HG02970 (cell line): ENCODE results near the gene PAIP2B.
"Not testable (repeated sequence)": the region's sequence is repeated elsewhere in the genome, so short reads cannot be mapped to it uniquely, and the experiment has no call there.

Experiments used
- ATAC-seq: cut with Tn5 transposase; IDR thresholded peaks from one replicate; pipeline ENCODE4 v1.9.1; 2021; ENCODE audit warnings: mild to moderate bottlenecking, moderate library complexity, moderate number of reproducible peaks; ENCODE audit not compliant: unreplicated experiment, low FRiP score

Gene PAIP2B

GRCh38 chr2:71223767-71224333, 3.1 kb downstream of the PAIP2B start:
- no peak for ATAC-seq

- ATAC-seq, result no peak
Observed at GRCh38 chr2:71220743-71221142, 6.2 kb downstream of the PAIP2B start.

- ATAC-seq, result no peak
Observed at GRCh38 chr2:71216501-71216900, 10.4 kb downstream of the PAIP2B start.

- ATAC-seq, result no peak
Observed at GRCh38 chr2:71215447-71215846, 11.5 kb downstream of the PAIP2B start.

- no peak for ATAC-seq
Observed at GRCh38 chr2:71212336-71212735, 14.6 kb downstream of the PAIP2B start.

GRCh38 chr2:71210292-71210691, 16.6 kb downstream of the PAIP2B start:
- no peak for ATAC-seq

- no peak for ATAC-seq
Observed at GRCh38 chr2:71208756-71209155, 18.1 kb downstream of the PAIP2B start.

- ATAC-seq, result no peak
Observed at GRCh38 chr2:71207601-71208000, 19.3 kb downstream of the PAIP2B start.

GRCh38 chr2:71206271-71206670, 20.6 kb downstream of the PAIP2B start:
- no peak for ATAC-seq

GRCh38 chr2:71191570-71191943, 35.3 kb downstream of the PAIP2B start:
- no peak for ATAC-seq

GRCh38 chr2:71190656-71191569, 36.0 kb downstream of the PAIP2B start:
- ATAC-seq, result no peak

- ATAC-seq, result no peak
Observed at GRCh38 chr2:71187589-71187988, 39.3 kb downstream of the PAIP2B start.

GRCh38 chr2:71186973-71187372, 39.9 kb downstream of the PAIP2B start:
- ATAC-seq, result no peak

GRCh38 chr2:71183306-71184115, 43.4 kb downstream of the PAIP2B start:
- not testable (repeated sequence) for ATAC-seq

GRCh38 chr2:71181316-71181715, 45.6 kb downstream of the PAIP2B start:
- ATAC-seq, result no peak

GRCh38 chr2:71178836-71179235, 48.1 kb downstream of the PAIP2B start:
- not testable (repeated sequence) for ATAC-seq

- ATAC-seq, result no peak
Observed at GRCh38 chr2:71174207-71174606, 52.7 kb downstream of the PAIP2B start.

- no peak for ATAC-seq
Observed at GRCh38 chr2:71173096-71173495, 53.8 kb downstream of the PAIP2B start.

- ATAC-seq, result no peak
Observed at GRCh38 chr2:71166812-71167211, 60.1 kb downstream of the PAIP2B start.

- ATAC-seq, result no peak
Observed at GRCh38 chr2:71157124-71157793, 69.6 kb downstream of the PAIP2B start.

GRCh38 chr2:71156573-71156972, 70.3 kb downstream of the PAIP2B start:
- no peak for ATAC-seq
